K562 (cell line): ENCODE results near the gene SLC13A3. TPM values are rescaled to one million over a fixed set of nuclear protein-coding genes. Genes with fewer than 3 reads are reported as not detected.

Experiments
- BCOR ChIP-seq: fragments of 450-650 bp; IDR thresholded peaks from 2 replicates; pipeline ENCODE4 v1.6.1; 2016
- CXXC5 ChIP-seq: fragments of 250-450 bp; sonication (Bioruptor Pico); IDR thresholded peaks from 2 replicates; pipeline ENCODE4 v1.8.0; 2022; ENCODE audit warnings: inconsistent platforms, mild to moderate bottlenecking, moderate library complexity
- HMBOX1 ChIP-seq: sonication (generic); IDR thresholded peaks from 2 replicates; pipeline ENCODE4 v1.6.1; 2016
- PCBP1 ChIP-seq: fragments of 200-400 bp; formaldehyde crosslinking; IDR thresholded peaks from 2 replicates; pipeline ENCODE4 v1.6.1; 2018; ENCODE audit warnings: mild to moderate bottlenecking, low read depth, low read length; ENCODE audit not compliant: poor library complexity, severe bottlenecking
- POLR2AphosphoS5 ChIP-seq: IDR thresholded peaks from 2 replicates; pipeline ENCODE4 v1.6.1; 2011; ENCODE audit warnings: mild to moderate bottlenecking, low read depth, low read length, moderate library complexity; ENCODE audit not compliant: control insufficient read depth, insufficient read depth
- PRDM10 ChIP-seq: fragments of 450-650 bp; IDR thresholded peaks from 2 replicates; pipeline ENCODE4 v1.6.1; 2018; ENCODE audit not compliant: partially characterized antibody
- RBM25 ChIP-seq: fragments of 200-400 bp; formaldehyde crosslinking; IDR thresholded peaks from 2 replicates; pipeline ENCODE4 v1.6.1; 2018; ENCODE audit warnings: low read length, low read depth, moderate library complexity; ENCODE audit not compliant: severe bottlenecking
- SAP30 ChIP-seq: fragments of 200-600 bp; sonication (generic); IDR thresholded peaks from 2 replicates; pipeline ENCODE4 v1.6.1; 2012; ENCODE audit warnings: borderline replicate concordance, low read depth, mild to moderate bottlenecking, moderate library complexity, low read length, control low read depth, inconsistent platforms; ENCODE audit not compliant: insufficient read depth, poor library complexity, severe bottlenecking
- SLC30A9 ChIP-seq: fragments of 250-450 bp; sonication (Bioruptor Pico); IDR thresholded peaks from 2 replicates; pipeline ENCODE4 v1.8.0; 2022; ENCODE audit warnings: mild to moderate bottlenecking, moderate library complexity
- ZNF518B ChIP-seq: fragments of 250-450 bp; sonication (Bioruptor Pico); IDR thresholded peaks from 2 replicates; pipeline ENCODE4 v1.5.0; 2021; ENCODE audit warnings: mild to moderate bottlenecking, moderate library complexity
- polyA plus RNA-seq, 8 experiments: library from polyadenylated mRNA; depleted of rRNA in 4 of 8; stranded (reverse) in 5 of 8; unstranded in 3 of 8; fragments of >200 nt; fragmentation: Nextera tagmentation in 2 of 8; fragmentation: Illumina TruSeq in 1 of 8; extraction: Ambion mirVana in 2 of 8; extraction: Trizol in 1 of 8; gene quantifications; 2 replicates each; pipeline versions ENCODE4 v1.2.1 to v1.2.3, GENCODE V29; 2011 to 2014; ENCODE audit warnings: inconsistent platforms in 1 of 8, missing spikeins in 1 of 8
- total RNA-seq, 7 experiments: library from RNA; depleted of rRNA in 6 of 7; stranded (reverse); fragments of >200 nt in 6 of 7; fragmentation: Illumina TruSeq in 2 of 7; extraction: Trizol in 2 of 7; gene quantifications; 2 replicates each; pipeline versions ENCODE4 v1.2.1 to v1.2.3, GENCODE V29; 2011 to 2021; ENCODE audit warnings: low replicate concordance in 1 of 7

The SLC13A3 gene
- total and polyA plus RNA-seq, 9 of the 15 experiments (the other 6 are each of a cell fraction or from before 2014, with no cell fraction given) = 5.5 to 16.4 (median 8.5) TPM

DNA sequence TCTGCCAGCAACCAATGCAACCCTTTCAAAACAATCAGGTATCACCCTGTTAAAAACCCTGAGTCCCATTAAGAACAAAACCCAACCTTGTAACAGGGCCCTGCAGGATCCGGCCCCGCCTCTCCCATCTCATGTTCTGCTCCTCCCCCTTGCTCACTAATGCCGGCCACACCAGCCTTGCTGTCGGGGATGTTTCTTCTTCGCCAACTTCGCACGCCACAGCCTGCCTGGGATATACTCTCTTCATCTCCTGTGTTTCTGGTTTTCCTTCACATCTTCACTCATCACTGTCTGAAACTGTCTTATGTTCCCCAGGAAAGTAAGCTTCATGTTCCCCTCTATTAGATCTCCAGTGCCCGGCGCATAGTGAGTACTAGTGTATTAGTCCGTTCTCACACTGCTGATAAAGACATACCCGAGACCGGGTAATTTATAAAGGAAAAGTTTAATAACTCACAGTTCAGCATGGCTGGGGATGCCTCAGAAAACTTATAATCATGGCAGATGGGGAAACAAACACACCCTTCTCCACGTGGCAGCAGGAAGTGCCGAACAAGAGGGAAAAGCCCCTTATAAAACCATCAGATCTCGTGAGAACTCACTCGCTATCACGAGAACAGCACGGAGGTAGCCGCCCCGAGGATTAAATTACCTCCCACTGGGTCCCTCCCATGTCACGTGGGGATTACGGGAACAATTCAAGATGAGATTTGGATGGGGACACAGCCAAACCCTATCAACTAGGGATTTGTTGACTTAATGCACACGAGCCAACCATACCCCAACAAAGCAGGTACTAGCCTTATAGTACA lies 32.9 kb upstream of the SLC13A3 start (continued):
- TF ChIP-seq PCBP1 = no peak
- peak; percentile 50 for TF ChIP-seq CXXC5 (CRISPR knock-in tag)
- TF ChIP-seq POLR2AphosphoS5 = peak; percentile 74; the same call in 1 of the 2 replicates
- peak; percentile 91 for TF ChIP-seq RBM25
- TF ChIP-seq SAP30 = peak; percentile 91
- TF ChIP-seq SLC30A9 = no peak
- 0 out of 2 replicates have a peak, but pooled peaks have one; percentile 38 for TF ChIP-seq BCOR
- TF ChIP-seq HMBOX1 = no peak; the same call in 1 of the 2 replicates
- no peak for TF ChIP-seq ZNF518B (CRISPR knock-in tag)
- TF ChIP-seq PRDM10 = peak; percentile 75
